Measurements from ENCODE around the gene PPFIA4. TPM values are rescaled to one million over a fixed set of nuclear protein-coding genes. Genes with fewer than 3 reads are reported as not detected.

Gene PPFIA4
- total RNA-seq, 1 experiment from 2014 or later, result 21.1 TPM

DNA sequence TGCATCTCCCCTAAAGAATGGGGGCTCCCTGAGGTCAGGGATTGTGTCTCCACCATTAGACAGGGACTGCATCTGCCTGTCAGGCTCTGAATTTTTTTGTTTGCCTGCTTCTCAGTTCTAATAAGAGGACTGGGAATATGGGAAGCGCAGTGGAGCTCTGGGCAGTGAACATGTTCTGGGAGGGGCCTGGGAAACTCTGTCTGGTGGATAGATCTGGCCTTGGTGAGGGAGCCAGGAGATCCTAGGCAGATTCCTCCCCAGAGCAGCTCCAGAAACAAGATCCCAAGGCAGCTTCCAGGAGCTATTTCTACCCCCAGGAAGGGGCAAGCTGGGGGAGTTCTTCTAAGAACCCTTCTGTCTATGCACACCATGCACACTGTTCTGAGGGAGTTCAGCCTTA is 72.2 kb downstream of the PPFIA4 start:
- Mint-ChIP-seq H3K27me3 (ENCODE audit: low read depth) (peaks cover 6% of the 10 kb centered on the region), H3K9me3 (peaks cover 34% of the 10 kb centered on the region), H3K4me1 (no peaks in the 10 kb centered on the region), H3K36me3 (peaks cover 20% of the 10 kb centered on the region), H3K4me3 (no peak overlapping the region), H3K27ac (no peak overlapping the region)
- ChIA-PET POLR2A (no interaction called here), CTCF (interaction anchor here (0.8 to 2.2 kb wide), 7 partner anchors 14 to 169 kb away, joined by 3 to 10 read pairs (median 4); no protein-coding TSS in a partner anchor)
- ATAC-seq (no peak), DNase-seq (ENCODE audit: low spot score) (no peak)
- TF ChIP-seq, protein P1, sequence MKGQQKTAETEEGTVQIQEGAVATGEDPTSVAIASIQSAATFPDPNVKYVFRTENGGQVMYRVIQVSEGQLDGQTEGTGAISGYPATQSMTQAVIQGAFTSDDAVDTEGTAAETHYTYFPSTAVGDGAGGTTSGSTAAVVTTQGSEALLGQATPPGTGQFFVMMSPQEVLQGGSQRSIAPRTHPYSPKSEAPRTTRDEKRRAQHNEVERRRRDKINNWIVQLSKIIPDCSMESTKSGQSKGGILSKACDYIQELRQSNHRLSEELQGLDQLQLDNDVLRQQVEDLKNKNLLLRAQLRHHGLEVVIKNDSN (CRISPR knock-in tag; IDR thresholded peaks at IDR 0.05), result no peak
- TF ChIP-seq CREB1 (CRISPR knock-in tag; IDR thresholded peaks at IDR 0.05) (no peak), MYBL2 (CRISPR knock-in tag; IDR thresholded peaks at IDR 0.05) (no peak), HMGA2 (CRISPR knock-in tag; IDR thresholded peaks at IDR 0.05) (no peak), ZNF423 (CRISPR knock-in tag; IDR thresholded peaks at IDR 0.05) (no peak), ZNF232 (CRISPR knock-in tag; IDR thresholded peaks at IDR 0.05) (no peak), TEAD4 (CRISPR knock-in tag; IDR thresholded peaks at IDR 0.05) (no peak)
- TF ChIP-seq, protein P2, sequence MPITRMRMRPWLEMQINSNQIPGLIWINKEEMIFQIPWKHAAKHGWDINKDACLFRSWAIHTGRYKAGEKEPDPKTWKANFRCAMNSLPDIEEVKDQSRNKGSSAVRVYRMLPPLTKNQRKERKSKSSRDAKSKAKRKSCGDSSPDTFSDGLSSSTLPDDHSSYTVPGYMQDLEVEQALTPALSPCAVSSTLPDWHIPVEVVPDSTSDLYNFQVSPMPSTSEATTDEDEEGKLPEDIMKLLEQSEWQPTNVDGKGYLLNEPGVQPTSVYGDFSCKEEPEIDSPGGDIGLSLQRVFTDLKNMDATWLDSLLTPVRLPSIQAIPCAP (CRISPR knock-in tag; IDR thresholded peaks at IDR 0.05), result no peak
- TF ChIP-seq, protein P3, sequence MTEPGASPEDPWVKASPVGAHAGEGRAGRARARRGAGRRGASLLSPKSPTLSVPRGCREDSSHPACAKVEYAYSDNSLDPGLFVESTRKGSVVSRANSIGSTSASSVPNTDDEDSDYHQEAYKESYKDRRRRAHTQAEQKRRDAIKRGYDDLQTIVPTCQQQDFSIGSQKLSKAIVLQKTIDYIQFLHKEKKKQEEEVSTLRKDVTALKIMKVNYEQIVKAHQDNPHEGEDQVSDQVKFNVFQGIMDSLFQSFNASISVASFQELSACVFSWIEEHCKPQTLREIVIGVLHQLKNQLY (CRISPR knock-in tag; IDR thresholded peaks at IDR 0.05), result no peak

DNA sequence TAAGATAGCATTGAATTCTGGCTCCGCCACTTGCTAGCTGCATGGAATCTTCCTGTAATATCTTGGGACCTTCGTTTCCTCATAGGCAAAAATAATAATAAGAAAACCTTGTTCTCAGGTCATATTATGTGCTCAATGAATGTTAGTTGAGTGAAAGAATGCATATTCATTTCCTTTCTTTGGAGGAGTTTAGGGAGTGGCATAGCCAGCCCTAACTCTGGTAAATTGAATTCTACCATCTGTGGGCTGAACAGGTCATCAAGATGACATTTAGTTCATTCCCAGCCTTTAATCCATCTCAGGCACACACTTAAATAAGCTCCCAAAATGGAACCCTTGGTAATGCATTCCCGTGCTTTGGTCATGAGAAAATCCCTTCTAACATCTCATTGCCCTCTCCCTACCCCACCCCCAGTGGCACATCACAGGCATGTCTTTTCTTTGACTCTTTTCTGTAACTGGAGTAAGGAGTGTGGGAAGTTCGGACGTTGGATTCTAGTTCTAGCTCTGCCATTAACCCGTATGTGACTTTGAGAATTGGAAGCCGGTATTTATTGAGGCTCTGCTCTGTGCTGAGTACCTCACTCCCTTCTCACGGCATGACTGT is 72.7 kb downstream of the PPFIA4 start:
- no peaks in the 10 kb centered on the region for H3K4me1 Mint-ChIP-seq
- ATAC-seq, result no peak
- peaks cover 6% of the 10 kb centered on the region for H3K27me3 Mint-ChIP-seq (ENCODE audit: low read depth)
- ChIA-PET CTCF (interaction anchor here (0.7 to 2.2 kb wide), 7 partner anchors 14 to 168 kb away, joined by 3 to 10 read pairs (median 7); no protein-coding TSS in a partner anchor), POLR2A (no interaction called here)
- peaks cover 20% of the 10 kb centered on the region for H3K36me3 Mint-ChIP-seq
- TF ChIP-seq, protein P4, sequence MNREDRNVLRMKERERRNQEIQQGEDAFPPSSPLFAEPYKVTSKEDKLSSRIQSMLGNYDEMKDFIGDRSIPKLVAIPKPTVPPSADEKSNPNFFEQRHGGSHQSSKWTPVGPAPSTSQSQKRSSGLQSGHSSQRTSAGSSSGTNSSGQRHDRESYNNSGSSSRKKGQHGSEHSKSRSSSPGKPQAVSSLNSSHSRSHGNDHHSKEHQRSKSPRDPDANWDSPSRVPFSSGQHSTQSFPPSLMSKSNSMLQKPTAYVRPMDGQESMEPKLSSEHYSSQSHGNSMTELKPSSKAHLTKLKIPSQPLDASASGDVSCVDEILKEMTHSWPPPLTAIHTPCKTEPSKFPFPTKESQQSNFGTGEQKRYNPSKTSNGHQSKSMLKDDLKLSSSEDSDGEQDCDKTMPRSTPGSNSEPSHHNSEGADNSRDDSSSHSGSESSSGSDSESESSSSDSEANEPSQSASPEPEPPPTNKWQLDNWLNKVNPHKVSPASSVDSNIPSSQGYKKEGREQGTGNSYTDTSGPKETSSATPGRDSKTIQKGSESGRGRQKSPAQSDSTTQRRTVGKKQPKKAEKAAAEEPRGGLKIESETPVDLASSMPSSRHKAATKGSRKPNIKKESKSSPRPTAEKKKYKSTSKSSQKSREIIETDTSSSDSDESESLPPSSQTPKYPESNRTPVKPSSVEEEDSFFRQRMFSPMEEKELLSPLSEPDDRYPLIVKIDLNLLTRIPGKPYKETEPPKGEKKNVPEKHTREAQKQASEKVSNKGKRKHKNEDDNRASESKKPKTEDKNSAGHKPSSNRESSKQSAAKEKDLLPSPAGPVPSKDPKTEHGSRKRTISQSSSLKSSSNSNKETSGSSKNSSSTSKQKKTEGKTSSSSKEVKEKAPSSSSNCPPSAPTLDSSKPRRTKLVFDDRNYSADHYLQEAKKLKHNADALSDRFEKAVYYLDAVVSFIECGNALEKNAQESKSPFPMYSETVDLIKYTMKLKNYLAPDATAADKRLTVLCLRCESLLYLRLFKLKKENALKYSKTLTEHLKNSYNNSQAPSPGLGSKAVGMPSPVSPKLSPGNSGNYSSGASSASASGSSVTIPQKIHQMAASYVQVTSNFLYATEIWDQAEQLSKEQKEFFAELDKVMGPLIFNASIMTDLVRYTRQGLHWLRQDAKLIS (CRISPR knock-in tag; IDR thresholded peaks at IDR 0.05; ENCODE audit: borderline replicate concordance), result no peak
- TF ChIP-seq NR3C1 (CRISPR knock-in tag; conservative IDR thresholded peaks at IDR 0.05; ENCODE audit: low read depth), result no peak
- no peak overlapping the region for H3K27ac Mint-ChIP-seq
- no peak for DNase-seq (ENCODE audit: low spot score)
- no peak overlapping the region for H3K4me3 Mint-ChIP-seq
- H3K9me3 Mint-ChIP-seq, result peaks cover 31% of the 10 kb centered on the region

DNA sequence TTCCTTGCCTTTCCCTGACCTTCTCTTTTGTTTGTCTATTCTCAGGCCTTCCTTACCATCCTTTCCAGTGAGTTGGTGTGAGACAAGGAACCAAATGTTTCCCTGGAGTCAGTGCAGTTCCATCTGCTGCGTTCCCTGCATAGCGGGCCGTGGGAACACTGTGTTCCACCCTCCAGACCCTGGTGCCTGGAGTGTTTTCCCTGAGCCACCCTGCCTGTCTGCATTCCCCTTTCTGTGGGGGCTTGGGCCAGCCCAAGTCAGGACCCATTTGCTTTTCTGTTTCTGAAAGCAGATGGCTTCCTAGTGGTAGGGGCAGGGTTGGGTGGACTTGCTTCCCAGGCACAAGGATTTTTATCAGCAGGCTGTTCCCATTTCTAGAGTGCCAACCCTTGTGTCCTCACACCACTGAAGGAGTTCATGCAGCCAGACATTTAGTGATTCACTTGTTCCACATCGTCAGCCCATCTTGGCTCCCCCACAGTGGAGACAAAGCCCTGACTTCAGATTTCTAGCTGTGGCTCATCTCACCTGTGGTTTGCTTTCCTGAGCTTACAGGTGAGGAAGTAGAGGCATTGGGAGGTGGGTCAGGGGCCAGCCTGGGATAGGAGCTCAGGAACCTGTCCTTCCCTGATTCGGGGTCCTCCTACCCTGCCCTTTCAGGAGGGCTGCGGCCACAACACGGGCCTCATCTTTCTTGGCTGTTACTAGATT is 73.7 kb downstream of the PPFIA4 start:
- POLR2A ChIA-PET, result no interaction called here
- no peak for DNase-seq (ENCODE audit: low spot score)
- Mint-ChIP-seq H3K27ac (no peak overlapping the region), H3K36me3 (peaks cover 12% of the 10 kb centered on the region), H3K4me1 (no peaks in the 10 kb centered on the region), H3K4me3 (no peak overlapping the region), H3K27me3 (ENCODE audit: low read depth) (peaks cover 6% of the 10 kb centered on the region), H3K9me3 (peaks cover 29% of the 10 kb centered on the region)
- no peak for ATAC-seq
- CTCF ChIA-PET, result interaction anchor here (0.7 to 2.2 kb wide), 5 partner anchors 18 to 78 kb away, joined by 3 to 10 read pairs (median 4); no protein-coding TSS in a partner anchor
- TF ChIP-seq CBFB (CRISPR knock-in tag; IDR thresholded peaks at IDR 0.05; ENCODE audit: low read depth) (no peak), ZNF138 (CRISPR knock-in tag; conservative IDR thresholded peaks at IDR 0.05) (no peak), NFATC4 (CRISPR knock-in tag; IDR thresholded peaks at IDR 0.05) (no peak), NFE2L1 (CRISPR knock-in tag; IDR thresholded peaks at IDR 0.05) (no peak), ESRRA (CRISPR knock-in tag; IDR thresholded peaks at IDR 0.05; ENCODE audit: borderline replicate concordance) (no peak), RELA (CRISPR knock-in tag; IDR thresholded peaks at IDR 0.05; ENCODE audit: borderline replicate concordance) (no peak)
- TF ChIP-seq, protein P3 (CRISPR knock-in tag; IDR thresholded peaks at IDR 0.05), result no peak
- TF ChIP-seq, protein P4 (CRISPR knock-in tag; IDR thresholded peaks at IDR 0.05; ENCODE audit: borderline replicate concordance), result no peak
- TF ChIP-seq, protein P5, sequence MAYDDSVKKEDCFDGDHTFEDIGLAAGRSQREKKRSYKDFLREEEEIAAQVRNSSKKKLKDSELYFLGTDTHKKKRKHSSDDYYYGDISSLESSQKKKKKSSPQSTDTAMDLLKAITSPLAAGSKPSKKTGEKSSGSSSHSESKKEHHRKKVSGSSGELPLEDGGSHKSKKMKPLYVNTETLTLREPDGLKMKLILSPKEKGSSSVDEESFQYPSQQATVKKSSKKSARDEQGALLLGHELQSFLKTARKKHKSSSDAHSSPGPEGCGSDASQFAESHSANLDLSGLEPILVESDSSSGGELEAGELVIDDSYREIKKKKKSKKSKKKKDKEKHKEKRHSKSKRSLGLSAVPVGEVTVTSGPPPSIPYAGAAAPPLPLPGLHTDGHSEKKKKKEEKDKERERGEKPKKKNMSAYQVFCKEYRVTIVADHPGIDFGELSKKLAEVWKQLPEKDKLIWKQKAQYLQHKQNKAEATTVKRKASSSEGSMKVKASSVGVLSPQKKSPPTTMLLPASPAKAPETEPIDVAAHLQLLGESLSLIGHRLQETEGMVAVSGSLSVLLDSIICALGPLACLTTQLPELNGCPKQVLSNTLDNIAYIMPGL (CRISPR knock-in tag; IDR thresholded peaks at IDR 0.05), result no peak
